GM18867 (cell line): ENCODE results near the gene ANKRD65.
"Not testable (repeated sequence)": the region's sequence is repeated elsewhere in the genome, so short reads cannot be mapped to it uniquely, and the experiment has no call there.

ENCODE experiments used
- ATAC-seq: cut with Tn5 transposase; IDR thresholded peaks from one replicate; pipeline ENCODE4 v1.9.1; 2021; ENCODE audit warnings: mild to moderate bottlenecking, moderate library complexity; ENCODE audit not compliant: unreplicated experiment

Gene ANKRD65

DNA sequence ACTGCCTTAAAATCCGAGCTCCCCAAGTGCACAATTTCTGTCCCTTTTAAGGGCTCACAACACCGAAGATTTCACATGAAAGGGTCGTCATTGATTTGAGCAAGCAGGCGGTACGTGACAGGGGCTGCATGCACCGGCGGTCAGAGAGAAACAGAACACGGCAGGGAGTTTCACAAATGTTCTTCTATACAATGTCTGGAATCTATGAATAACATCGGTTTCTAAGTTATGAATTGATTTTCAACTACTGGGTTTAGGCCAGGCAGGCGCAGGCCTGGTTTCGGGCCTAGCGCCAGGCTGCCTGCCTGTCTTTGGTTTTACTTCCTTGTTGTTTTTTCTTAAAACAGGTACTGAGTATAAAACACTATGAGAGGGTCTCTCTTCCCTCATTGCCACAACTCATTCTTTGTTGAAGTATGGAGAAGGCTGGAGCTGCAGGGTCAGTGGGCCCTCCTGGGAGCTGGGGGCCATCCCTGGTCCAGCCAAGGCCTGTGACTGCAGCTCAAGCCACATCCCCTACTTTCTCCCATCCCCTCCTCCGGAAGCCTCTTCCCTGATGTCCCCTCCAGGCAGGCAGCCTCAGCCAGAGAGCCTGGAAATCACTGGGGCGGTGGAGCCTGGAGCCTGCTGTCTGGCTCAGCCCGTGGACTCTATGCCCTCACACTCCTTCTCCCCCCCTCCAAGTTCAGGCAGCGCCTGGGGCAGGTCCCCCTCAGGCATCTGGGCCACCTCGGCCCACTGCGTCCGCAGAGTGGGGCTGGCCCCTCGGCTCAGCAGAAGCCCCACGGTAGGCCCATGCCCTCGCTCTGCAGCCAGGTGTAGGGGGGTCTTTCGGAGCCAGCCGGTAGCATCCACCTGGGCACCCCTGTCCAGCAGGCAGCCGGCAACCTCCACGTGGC lies 2.4 kb downstream of the ANKRD65 start:
- ATAC-seq: no peak

DNA sequence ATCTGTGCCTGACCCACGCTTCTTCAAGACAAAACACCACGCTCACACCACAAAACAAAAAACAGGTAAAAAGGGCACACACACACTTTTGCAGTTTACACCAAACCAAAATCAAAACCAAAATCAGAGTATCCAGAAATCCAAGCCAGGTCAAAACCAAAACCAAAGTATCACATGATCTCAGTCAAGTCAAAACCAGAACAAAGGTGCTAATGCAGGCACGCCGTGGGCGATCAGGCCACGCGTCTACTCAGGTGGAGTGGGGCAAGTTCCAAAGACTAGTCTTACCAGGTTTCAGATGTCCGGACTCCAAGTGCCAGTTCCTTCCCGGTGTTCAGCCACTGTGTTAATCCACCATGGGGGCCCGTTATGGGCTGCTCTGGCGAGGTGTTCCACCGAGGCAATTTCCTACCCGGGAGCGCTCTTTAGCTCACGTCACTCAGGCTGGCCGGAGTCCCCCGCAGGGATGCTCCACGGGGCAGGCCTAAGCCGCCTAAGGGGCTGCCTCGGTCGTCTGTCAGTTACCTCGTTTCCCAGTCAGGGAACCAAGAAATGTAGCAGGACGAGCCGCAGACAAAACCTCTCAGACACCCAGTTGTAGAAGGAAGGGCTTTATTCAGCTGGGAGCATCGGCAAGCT lies 3.1 kb downstream of the ANKRD65 start:
- not testable (repeated sequence) for ATAC-seq

DNA sequence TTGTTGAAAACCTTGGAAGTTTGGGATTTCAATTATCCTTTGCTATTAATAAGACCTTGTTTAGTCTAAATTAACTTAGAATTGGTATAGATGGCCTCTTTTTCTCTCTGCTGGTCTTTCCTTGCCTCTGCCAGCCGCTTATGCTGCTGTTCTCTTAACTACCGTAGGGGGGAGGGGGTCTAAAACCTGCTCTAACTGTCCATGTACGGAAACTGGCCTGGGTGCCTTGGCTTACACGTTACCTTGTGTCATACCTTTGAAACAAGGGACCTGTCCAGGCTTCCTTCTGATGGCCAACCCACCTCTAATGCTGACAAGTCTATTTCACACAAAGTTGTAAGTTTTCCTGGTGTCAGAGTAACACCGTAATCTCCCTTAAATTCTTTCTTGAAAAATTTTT lies 3.7 kb downstream of the ANKRD65 start:
- not testable (repeated sequence) for ATAC-seq

DNA sequence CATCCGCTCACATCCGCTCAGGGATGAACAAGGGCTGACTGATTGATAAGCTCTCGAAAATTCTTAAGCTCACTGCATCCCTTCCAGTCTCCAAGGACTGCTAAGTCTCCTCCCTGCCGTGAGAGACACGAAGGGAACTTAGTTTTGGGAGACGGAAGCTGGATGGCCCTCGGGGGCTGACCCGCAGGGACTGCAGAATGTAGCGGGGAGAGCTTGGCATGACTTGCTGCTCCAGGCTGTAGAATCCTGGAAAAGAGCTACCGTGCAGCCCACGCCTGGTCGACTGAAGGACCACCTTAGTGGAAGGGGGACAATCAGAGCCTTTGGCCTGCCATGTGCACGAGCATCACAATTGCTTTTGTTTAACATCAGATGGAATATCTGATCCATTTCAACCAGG lies 5.3 kb downstream of the ANKRD65 start:
- no peak for ATAC-seq

DNA sequence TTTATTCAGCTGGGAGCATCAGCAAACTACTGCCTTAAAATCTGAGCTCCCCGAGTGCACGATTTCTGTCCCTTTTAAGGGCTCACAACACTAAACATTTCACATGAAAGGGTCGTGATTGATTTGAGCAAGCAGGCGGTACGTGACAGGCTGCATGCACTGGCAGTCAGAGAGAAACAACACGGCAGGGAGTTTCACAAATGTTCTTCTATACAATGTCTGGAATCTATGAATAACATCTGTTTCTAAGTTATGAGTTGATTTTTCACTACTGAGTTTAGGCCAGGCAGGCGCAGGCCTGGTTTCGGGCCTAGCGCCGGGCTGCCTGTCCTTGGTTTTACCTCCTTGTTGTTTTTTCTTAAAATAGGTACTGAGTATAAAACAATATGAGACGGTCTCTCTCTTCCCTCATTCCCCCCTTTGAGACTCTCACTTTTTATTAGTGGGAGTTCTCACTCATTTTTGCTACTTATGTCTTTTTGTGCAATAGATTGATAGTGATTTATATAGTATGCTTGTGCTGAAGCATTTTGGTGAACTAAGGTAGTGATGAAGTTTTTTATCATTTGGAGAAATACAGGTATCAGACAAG lies 8.7 kb downstream of the ANKRD65 start:
- ATAC-seq: not testable (repeated sequence)

- no peak for ATAC-seq
Observed at GRCh38 chr1:1411626-1412025, 9.4 kb downstream of the ANKRD65 start.

GRCh38 chr1:1410238-1410637 lies 10.8 kb downstream of the ANKRD65 start:
- ATAC-seq: not testable (repeated sequence)

DNA sequence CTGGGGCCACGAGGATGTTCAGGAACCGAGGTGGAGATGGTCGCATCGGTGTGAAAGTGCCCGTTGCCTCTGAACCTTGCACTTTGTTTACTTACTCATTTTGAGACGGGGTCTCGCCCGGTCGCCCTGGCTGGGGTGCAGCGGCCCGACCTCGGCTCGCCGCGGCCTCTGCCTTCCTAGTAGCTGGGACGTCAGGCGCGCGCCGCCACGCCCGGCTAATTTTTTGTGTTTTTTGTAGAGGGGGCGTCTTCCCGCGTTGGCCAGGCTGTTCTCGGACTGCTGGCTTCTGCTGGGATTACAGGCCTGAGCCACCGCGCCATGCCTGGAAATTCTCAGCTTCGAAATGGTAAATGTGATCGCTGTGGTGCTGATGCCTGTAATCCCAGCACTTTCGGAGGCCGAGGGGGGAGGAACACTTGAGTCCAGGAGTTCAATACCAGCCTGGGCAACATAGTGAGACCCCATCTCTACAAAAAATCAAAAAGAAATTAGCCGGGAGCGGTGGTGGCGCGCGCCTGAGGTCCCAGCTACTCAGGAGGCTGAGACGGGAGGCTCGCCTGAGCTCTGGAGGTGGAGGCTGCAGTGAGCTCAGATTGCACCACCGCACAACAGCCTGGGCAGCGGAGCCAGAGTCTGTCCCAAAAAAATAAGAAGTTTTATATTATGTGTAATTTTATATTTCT lies 13.3 kb downstream of the ANKRD65 start:
- ATAC-seq: no peak

GRCh38 chr1:1406821-1407635 lies 14.0 kb downstream of the ANKRD65 start, which contains the start of gene MRPL20:
Gene MRPL20, minus strand, starts transcription at chr1:1407293. Its CDS starts 76 bp downstream, at chr1:1407217.
- ATAC-seq: peak; percentile 92

DNA sequence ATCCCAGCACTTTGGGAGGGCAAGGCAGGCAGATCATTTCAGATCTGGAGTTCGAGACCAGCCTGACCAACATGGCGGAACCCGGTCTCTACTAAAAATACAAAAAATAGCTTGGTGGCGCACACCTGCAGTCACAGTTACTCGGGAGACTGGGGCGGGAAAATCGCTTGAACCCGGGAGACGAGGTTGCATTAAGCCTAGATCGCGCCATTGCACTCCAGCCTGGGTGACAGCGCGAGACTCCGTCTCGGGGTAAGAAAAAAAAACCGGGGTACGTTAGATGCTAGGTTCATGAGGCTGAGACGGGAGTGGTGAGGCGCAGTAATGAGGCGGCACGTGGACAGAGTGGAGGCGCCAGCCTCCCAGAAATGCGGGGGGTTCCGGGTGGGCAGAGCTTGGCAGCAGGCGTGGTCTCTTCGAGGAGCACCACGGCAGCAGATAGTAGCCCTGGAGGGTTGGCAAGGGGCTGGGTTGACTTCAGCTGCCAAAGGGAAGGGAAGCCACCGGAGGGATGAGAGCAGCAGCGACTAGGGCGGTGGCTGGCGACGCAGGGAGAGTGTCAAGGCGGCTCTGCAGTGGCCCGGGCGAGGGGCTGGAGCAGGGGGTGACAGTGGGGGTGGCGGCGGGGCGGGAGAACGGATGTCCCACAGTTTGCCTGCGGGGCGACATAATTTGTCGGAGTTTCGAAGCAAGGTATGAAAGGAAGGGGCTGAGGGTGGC lies 14.8 kb downstream of the ANKRD65 start:
- ATAC-seq: no peak

- no peak for ATAC-seq
Observed at GRCh38 chr1:1403653-1404052, 17.4 kb downstream of the ANKRD65 start.

GRCh38 chr1:1402901-1403392 lies 18.1 kb downstream of the ANKRD65 start:
- ATAC-seq: not testable (repeated sequence)

GRCh38 chr1:1402072-1402900 lies 18.8 kb downstream of the ANKRD65 start:
- ATAC-seq: no peak

GRCh38 chr1:1401457-1402010 lies 19.5 kb downstream of the ANKRD65 start:
- ATAC-seq: no peak

DNA sequence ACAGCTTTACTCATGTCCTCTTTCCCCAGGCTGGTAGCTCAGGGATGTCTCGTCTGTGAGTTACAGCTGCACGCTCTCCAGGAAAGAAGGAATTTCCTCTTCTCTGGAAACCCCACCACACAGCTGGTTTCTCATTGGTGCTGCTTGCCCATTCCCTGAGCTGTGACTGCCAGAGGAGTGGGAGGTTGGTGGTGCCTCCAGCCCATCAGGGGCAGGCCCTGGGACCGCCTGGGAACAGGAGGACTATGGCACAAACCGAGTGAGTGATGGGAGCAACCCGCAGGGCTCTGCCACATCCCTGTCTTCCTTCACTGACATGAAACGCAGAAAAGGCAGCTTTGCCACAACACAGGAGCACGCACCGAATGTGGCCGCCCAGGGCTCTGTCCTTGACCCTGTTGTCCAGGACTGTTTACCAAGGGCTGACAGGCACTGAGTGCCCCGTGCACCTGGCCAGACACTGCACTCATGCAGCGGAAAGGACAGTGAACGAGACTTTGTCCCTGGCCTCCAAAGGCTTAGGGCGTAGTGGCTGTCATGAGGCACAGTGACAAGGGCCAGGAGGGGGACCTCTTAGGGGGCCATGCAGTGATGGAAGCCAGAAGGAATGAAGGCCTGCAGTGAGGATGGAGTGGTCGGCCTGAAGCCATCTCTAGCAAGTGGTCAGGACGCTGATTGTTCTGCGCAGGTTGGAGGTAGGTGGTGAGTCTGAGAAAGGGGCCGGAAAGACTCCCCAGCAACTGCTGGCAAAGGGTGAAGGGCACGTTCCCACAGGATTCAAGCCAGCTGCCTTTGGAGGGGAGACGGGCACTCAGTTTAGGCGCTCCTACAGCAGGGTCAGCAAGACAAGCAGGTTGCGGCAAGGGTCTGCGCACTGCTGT lies 20.3 kb downstream of the ANKRD65 start:
- ATAC-seq: no peak

- ATAC-seq: peak; percentile 3
Observed at GRCh38 chr1:1399872-1400575, 21.1 kb downstream of the ANKRD65 start.
